ENCODE measurements around the gene GNB1L.

- no peak for TF ChIP-seq POLR2A (IDR thresholded peaks at IDR 0.05; ENCODE audit: low read depth)
- TF ChIP-seq CTCF (IDR thresholded peaks at IDR 0.05), result no peak
Measured at GRCh38 chr22:19859861-19860510, 5.3 kb upstream of the GNB1L start.

Measured in esophagus muscularis mucosa (tissue), 3 donors.